HG03442 (cell line): ENCODE measurements around the gene FCAR.
"Not testable (repeated sequence)": the region's sequence is repeated elsewhere in the genome, so short reads cannot be mapped to it uniquely, and the experiment has no call there.

ENCODE experiments used
- ATAC-seq: cut with Tn5 transposase; IDR thresholded peaks from one replicate; pipeline ENCODE4 v1.9.1; 2021; ENCODE audit warnings: mild to moderate bottlenecking, moderate library complexity; ENCODE audit not compliant: unreplicated experiment

The FCAR gene

GRCh38 chr19:54893406-54893805, 19.4 kb downstream of the FCAR start:
- no peak for ATAC-seq

- not testable (repeated sequence) for ATAC-seq
Observed at GRCh38 chr19:54894106-54894505, 20.1 kb downstream of the FCAR start.

GRCh38 chr19:54896036-54896435, 22.0 kb downstream of the FCAR start:
- no peak for ATAC-seq

GRCh38 chr19:54898685-54899084, 24.6 kb downstream of the FCAR start:
- not testable (repeated sequence) for ATAC-seq

- not testable (repeated sequence) for ATAC-seq
Observed at GRCh38 chr19:54899646-54900045, 25.6 kb downstream of the FCAR start.

GRCh38 chr19:54901153-54901552, 27.1 kb downstream of the FCAR start:
- not testable (repeated sequence) for ATAC-seq

GRCh38 chr19:54902061-54902460, 28.0 kb downstream of the FCAR start:
- no peak for ATAC-seq

GRCh38 chr19:54903303-54903702, 29.3 kb downstream of the FCAR start:
- no peak for ATAC-seq

- ATAC-seq = not testable (repeated sequence)
Observed at GRCh38 chr19:54904261-54904660, 30.2 kb downstream of the FCAR start.

- no peak for ATAC-seq
Observed at GRCh38 chr19:54905421-54905802, 31.4 kb downstream of the FCAR start.

- ATAC-seq = no peak
Observed at GRCh38 chr19:54905803-54906511, 31.9 kb downstream of the FCAR start, which contains the start of gene NCR1. NCR1 (plus strand) TSS chr19:54906148; CDS start chr19:54906188, 40 bp downstream.

- no peak for ATAC-seq
Observed at GRCh38 chr19:54906819-54907218, 32.8 kb downstream of the FCAR start.

GRCh38 chr19:54907899-54908298, 33.9 kb downstream of the FCAR start:
- ATAC-seq = not testable (repeated sequence)

- ATAC-seq = no peak
Observed at GRCh38 chr19:54916822-54917221, 42.8 kb downstream of the FCAR start.

GRCh38 chr19:54918499-54918898, 44.5 kb downstream of the FCAR start:
- no peak for ATAC-seq

GRCh38 chr19:54919646-54920563, 45.9 kb downstream of the FCAR start:
- not testable (repeated sequence) for ATAC-seq

- ATAC-seq = no peak
Observed at GRCh38 chr19:54921082-54921481, 47.0 kb downstream of the FCAR start.

- no peak for ATAC-seq
Observed at GRCh38 chr19:54923276-54923675, 49.2 kb downstream of the FCAR start.

- ATAC-seq = no peak
Observed at GRCh38 chr19:54928299-54928698, 54.3 kb downstream of the FCAR start.

GRCh38 chr19:54937926-54938325, 63.9 kb downstream of the FCAR start:
- no peak for ATAC-seq

GRCh38 chr19:54938906-54939305, 64.9 kb downstream of the FCAR start:
- no peak for ATAC-seq

- not testable (repeated sequence) for ATAC-seq
Observed at GRCh38 chr19:54939538-54939937, 65.5 kb downstream of the FCAR start.
